T-helper 2 cell treated with Interferon-gamma antibody and Interleukin-4, amounts not matched to agents 5 μg/mL and 100 μg/mL, for 36 hours (primary cell): Measurements from ENCODE around the gene KLC3.
"Not testable (repeated sequence)": the region's sequence is repeated elsewhere in the genome, so short reads cannot be mapped to it uniquely, and the experiment has no call there.

ENCODE experiments used
- DNase-seq: peaks from one replicate; pipeline ENCODE4 v3.0.0; 2021; ENCODE audit warnings: low spot score
- H3K27ac Mint-ChIP-seq: one replicate; pipeline ENCODE4 v1.8.0; 2021; ENCODE audit warnings: mild to moderate bottlenecking, mixed read lengths
- H3K27me3 Mint-ChIP-seq: one replicate; pipeline ENCODE4 v1.8.0; 2021; ENCODE audit warnings: low read depth, mixed read lengths
- H3K36me3 Mint-ChIP-seq: one replicate; pipeline ENCODE4 v1.8.0; 2021; ENCODE audit warnings: low read depth, mixed read lengths
- H3K4me1 Mint-ChIP-seq: one replicate; pipeline ENCODE4 v1.8.0; 2021; ENCODE audit warnings: low read depth, mixed read lengths
- H3K4me3 Mint-ChIP-seq: one replicate; pipeline ENCODE4 v1.8.0; 2022; ENCODE audit warnings: mild to moderate bottlenecking, moderate library complexity, mixed read lengths
- H3K9me3 Mint-ChIP-seq: one replicate; pipeline ENCODE4 v1.8.0; 2021; ENCODE audit warnings: mixed read lengths

Gene KLC3

DNA sequence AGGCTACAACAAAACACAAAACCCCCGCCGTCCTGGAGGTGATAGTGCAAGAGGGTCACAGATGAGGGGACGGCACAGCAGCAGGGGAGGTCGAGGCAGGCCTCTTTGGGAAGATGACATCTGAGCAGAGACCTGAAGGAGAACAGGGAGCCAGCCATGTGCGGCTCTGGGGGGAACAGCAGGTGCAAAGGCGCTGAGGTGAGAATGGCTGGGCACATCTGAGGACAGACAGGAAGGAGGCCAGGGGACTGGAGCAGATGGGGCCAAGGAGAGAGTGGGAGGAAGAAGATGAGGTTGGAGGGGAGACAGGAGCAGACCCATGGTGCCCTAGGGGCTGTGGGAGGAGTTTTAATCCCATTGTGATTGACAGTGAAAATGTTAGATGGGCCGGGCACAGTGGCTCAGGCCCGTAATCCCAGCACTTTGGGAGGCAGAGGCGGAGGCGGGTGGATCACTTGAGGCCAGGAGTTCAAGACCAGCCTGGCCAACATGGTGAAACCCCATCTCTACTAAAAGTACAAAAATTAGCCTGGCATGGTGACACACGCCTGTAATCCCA is 16.1 kb upstream of the KLC3 start:
- Mint-ChIP-seq H3K9me3 (no peaks in the 10 kb centered on the region), H3K4me3 (no peak overlapping the region), H3K27ac (no peak overlapping the region), H3K4me1 (peaks cover 2% of the 10 kb centered on the region), H3K36me3 (no peaks in the 10 kb centered on the region), H3K27me3 (peaks cover 26% of the 10 kb centered on the region)
- no peak for DNase-seq

DNA sequence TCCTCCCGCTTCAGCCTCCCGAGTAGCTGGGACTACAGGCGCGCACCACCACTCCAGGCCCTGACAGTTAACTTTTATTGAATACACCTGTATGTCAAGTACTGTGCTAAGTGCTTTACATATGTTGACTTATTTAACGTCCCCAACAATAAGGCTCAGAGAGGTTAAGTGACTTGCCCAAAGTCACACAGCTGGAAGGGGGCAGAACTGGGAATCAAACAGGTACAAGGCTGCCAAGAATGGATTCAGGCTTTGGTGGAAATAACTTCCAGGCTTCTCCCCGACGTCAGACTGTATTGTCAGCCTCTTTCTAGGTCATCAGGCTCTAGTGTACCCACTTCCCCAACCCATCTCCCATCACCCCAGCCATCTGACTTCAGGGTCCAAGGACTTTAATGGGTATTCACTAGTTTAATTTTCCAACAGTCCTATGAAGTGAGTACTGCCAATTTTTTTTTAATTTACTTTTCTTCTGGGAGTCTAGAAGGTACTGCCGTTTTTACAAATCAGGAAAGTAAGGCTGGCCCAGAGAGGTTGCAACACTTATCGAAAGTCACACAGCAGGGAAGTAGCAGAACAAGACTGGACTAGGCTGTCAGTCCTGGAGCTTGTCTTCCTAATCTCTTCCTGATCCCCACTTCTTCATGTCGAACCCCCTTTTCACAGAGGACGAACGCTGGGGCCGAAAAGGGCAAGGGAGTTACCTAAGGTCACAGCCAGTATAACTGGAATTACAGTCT is 13.0 kb upstream of the KLC3 start:
- Mint-ChIP-seq H3K36me3 (no peaks in the 10 kb centered on the region), H3K4me3 (no peak overlapping the region), H3K27ac (no peak overlapping the region), H3K27me3 (peaks cover 16% of the 10 kb centered on the region), H3K9me3 (no peaks in the 10 kb centered on the region), H3K4me1 (peaks cover 2% of the 10 kb centered on the region)
- DNase-seq: no peak

DNA sequence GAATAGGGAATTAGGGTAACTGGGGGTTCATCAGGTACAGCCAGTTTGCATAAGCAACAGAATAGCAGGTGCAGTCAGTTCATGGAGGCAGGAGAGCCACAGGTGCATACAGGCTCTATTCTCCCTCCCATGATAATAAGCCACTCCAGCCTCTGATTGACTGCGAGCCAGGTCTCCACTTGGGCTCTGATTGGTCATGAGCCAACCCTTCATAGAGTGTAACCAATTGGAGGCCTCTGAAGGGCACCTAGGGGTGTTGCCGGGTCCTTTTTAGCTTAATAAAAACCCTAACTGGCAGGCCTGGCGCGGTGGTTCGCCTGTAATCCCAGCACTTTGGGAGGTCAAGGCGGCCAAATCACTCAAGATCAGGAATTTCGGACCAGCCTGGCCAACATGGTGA is 9.1 kb upstream of the KLC3 start:
- no peaks in the 10 kb centered on the region for H3K36me3 Mint-ChIP-seq
- H3K27me3 Mint-ChIP-seq: peaks cover under 1% of the 10 kb centered on the region
- DNase-seq: no peak
- H3K27ac Mint-ChIP-seq: no peak overlapping the region
- no peaks in the 10 kb centered on the region for H3K9me3 Mint-ChIP-seq
- peaks cover under 1% of the 10 kb centered on the region for H3K4me1 Mint-ChIP-seq
- H3K4me3 Mint-ChIP-seq: no peak overlapping the region

DNA sequence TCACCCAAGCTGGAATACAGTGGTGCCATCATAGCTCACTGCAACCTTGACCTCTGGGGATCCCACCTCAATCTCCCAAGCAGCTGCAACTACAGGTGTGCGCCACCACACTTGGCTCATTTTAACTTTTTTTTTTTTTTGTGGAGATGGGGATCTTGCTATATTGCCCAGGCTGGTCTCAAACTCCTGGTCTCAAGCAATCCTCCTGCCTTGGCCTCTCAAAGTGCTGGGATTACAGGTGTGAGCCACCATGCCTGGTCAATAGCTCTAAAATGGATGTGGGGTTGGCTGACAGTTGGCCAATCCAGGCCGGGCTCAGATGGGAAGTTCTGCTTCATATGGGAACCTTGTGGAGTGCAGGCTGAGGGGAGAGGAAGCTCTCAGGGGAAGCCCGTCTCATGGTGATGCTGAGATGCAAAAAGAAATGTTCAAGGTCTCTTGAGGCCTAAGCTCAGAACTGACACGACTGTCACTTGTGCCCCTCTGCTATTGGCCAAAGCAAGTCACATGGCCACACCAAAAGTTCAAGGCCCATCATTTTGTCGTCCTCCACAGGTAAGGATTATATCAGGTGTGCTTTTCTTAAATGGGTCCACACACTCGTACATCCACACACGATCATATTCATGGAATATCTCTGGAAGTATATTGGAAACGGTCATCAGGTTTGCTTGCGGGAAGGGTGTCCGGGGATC is 6.8 kb upstream of the KLC3 start:
- Mint-ChIP-seq H3K27me3 (peaks cover 7% of the 10 kb centered on the region), H3K27ac (no peak overlapping the region), H3K9me3 (no peaks in the 10 kb centered on the region), H3K4me1 (peaks cover 4% of the 10 kb centered on the region), H3K36me3 (no peaks in the 10 kb centered on the region), H3K4me3 (no peak overlapping the region)
- DNase-seq: no peak

DNA sequence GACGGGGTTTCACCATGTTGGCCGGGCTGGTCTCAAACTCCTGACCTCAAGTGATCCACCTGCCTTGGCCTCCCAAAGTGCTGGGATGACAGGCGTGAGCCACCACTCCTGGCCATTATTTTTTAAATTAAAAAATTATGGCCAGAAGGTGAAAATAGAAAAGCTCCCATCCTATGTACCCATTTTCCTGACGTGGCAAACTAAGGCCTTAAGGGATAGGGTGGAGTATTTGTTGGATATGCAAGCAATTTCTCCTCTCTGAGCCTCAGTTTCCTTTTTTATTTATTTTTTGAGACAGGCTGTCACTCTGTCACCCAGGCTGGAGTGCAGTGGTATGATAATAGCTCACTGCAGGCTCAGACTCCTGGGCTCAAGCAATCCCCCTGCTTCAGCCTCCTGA is 5.7 kb upstream of the KLC3 start:
- not testable (repeated sequence) for H3K9me3 Mint-ChIP-seq, H3K36me3 Mint-ChIP-seq, DNase-seq, H3K27ac Mint-ChIP-seq, H3K4me1 Mint-ChIP-seq, H3K27me3 Mint-ChIP-seq, H3K4me3 Mint-ChIP-seq

DNA sequence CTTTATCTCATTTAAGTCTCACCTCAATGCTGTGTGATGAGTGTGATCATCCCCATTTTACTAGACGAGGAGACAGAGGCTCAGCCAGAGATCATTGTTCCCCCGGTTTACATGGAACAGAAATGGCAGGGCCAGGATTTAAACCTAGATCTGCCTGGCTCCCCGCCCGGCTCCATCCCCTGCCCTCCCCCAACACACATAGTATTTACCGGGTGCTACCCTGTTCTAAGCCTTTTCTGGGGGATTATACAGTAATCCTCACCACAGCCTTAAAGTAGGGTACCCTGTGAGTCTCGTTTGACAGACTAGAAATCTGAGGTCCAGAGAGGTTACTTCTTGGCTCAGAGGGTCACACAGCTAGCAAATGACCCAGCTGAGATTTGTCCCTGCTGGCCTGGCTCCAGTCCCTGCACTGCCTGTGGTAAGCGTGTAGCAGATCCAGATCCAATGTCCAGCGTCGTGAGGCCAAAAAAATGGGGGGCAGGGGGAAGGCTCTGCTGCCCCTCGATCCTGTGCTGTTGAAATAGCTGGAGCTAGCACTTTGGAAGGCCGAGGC is 3.8 kb upstream of the KLC3 start:
- no peaks in the 10 kb centered on the region for H3K36me3 Mint-ChIP-seq
- no peak overlapping the region for H3K4me3 Mint-ChIP-seq
- H3K9me3 Mint-ChIP-seq: no peaks in the 10 kb centered on the region
- H3K27ac Mint-ChIP-seq: no peak overlapping the region
- peaks cover 7% of the 10 kb centered on the region for H3K4me1 Mint-ChIP-seq
- peaks cover 11% of the 10 kb centered on the region for H3K27me3 Mint-ChIP-seq
- no peak for DNase-seq

DNA sequence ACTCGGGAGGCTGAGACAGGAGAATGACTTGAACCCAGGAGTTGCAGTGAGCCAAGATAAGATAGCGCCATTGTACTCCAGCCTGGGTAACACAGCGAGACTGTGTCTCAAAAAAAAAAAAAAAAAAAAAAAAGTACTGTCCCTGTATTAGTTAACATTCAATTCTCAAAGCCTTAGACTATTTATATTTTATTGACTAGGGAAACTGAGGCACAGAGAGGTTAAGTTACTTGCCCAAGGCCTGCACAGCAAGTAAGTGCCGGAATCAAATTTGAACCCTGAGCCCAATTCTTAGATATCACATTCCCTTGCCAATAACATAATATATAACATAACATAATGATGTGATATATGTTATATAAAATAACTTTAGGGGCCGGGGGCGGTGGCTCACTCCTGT is 921 bp upstream of the KLC3 start:
- Mint-ChIP-seq H3K4me1 (peaks cover 7% of the 10 kb centered on the region), H3K27me3 (peaks cover 13% of the 10 kb centered on the region), H3K27ac (no peak overlapping the region), H3K4me3 (peak overlapping the region; percentile 55), H3K36me3 (no peaks in the 10 kb centered on the region), H3K9me3 (no peaks in the 10 kb centered on the region)
- no peak for DNase-seq

DNA sequence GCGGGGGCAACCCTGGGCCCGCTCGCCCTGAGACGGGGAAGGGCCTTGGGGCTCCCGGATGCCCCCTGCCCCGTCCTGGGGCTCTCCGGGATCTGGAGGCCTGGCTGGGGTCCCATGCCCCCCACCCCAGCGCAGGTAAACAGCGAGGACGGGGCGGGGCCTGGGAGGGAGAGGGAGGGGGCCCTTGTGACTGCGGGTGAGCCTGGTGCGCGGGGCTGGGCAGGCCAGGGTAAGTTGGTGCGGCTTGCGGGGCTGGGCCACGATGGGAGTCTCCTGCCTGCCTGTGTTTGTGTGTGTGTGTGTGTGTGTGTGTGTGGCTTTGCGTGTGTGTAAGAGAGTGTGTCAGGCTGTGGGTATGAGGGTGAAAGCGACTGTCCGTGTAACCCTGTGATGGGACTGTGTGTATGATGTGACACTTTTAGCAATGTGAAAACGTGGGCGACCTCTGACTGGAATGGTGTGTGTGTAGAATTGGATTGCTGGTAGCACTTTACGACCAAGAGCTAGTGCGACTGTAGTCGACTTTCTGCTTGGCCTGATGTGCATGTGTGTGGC is 426 bp downstream of the KLC3 start:
- peaks cover 13% of the 10 kb centered on the region for H3K27me3 Mint-ChIP-seq
- no peak overlapping the region for H3K27ac Mint-ChIP-seq
- H3K4me3 Mint-ChIP-seq: no peak overlapping the region
- H3K36me3 Mint-ChIP-seq: no peaks in the 10 kb centered on the region
- peaks cover 7% of the 10 kb centered on the region for H3K4me1 Mint-ChIP-seq
- H3K9me3 Mint-ChIP-seq: no peaks in the 10 kb centered on the region
- no peak for DNase-seq

DNA sequence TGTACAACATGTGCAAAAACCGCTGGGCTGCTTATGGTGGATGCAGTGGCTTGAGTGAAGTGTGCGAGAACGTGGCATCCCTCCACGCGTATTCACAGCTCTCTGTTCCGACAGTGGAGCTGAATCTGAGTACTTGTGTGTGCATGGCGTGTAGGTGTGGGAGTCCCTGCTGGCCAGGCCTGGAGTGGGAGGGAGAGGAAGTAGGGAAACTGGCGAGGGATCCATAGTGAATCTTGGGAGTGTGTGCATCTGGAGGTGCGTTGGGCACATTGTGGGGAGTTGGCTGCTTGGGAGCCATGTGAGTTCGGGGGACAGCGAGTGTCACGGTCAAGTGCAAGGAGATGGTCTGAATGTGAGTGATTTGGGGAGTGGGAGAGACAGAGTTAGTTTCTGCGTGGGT is 2.4 kb downstream of the KLC3 start:
- Mint-ChIP-seq H3K4me1 (peaks cover 7% of the 10 kb centered on the region), H3K27me3 (peaks cover 9% of the 10 kb centered on the region), H3K9me3 (no peaks in the 10 kb centered on the region), H3K27ac (no peak overlapping the region), H3K36me3 (no peaks in the 10 kb centered on the region), H3K4me3 (no peak overlapping the region)
- DNase-seq: no peak

DNA sequence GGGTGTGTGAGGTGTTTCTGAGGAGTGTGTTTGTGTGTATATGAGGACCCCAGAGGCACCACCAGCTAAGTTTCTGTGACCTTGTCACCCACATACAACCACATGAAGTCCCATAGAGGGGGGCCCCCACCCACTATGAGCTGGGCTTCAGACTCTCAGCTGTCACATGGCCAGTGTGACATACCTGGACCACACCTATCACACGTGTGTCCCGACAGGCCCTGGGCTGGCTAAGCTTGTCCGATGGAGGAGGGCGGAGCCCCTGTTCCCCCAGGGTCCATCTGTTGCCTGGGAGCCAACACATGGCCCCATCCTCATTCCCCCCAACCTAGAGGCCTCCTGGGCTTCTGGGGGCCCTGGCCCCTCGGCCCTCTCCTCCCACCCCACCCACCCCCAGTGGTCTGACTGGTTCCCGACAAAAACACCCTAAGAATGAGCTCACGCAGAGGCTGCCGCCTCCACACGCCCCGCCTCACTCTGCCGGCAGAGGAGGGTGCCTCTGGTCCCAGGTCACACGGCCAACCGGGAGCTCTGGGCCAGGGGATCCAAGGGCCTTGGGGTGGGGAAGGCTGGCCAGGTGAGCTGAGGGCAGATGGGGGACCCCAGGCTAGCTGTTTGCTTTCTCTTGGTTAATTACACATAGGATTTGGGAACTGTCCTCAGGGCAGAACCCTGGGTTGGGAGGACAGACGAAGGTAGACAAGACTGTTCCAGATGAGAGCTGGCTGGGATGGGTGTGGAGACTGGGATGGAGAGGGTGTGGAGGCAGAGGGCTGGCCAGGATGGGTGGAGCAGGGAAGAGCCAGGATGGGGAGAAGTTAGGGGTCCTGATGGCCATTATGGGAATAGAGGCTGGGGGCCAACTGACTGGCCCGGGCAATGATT is 4.3 kb downstream of the KLC3 start:
- DNase-seq: no peak
- Mint-ChIP-seq H3K4me3 (no peak overlapping the region), H3K27ac (no peak overlapping the region), H3K27me3 (peaks cover 6% of the 10 kb centered on the region), H3K9me3 (no peaks in the 10 kb centered on the region), H3K36me3 (no peaks in the 10 kb centered on the region), H3K4me1 (peaks cover 2% of the 10 kb centered on the region)

DNA sequence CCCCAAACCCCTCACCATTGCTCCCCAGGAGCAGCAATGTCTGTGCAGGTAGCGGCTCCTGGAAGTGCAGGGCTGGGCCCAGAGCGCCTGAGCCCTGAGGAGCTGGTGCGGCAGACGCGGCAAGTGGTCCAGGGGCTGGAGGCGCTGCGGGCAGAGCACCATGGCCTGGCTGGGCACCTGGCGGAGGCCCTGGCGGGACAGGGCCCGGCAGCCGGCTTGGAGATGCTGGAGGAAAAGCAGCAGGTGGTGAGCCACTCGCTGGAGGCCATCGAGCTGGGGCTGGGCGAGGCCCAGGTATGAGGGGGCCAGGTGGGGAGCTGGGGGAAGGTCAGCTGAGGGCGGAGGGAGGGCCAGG is 4.9 kb downstream of the KLC3 start:
- DNase-seq: no peak
- Mint-ChIP-seq H3K36me3 (no peaks in the 10 kb centered on the region), H3K9me3 (no peaks in the 10 kb centered on the region), H3K4me1 (no peaks in the 10 kb centered on the region), H3K27ac (no peak overlapping the region), H3K27me3 (peaks cover 2% of the 10 kb centered on the region), H3K4me3 (no peak overlapping the region)

DNA sequence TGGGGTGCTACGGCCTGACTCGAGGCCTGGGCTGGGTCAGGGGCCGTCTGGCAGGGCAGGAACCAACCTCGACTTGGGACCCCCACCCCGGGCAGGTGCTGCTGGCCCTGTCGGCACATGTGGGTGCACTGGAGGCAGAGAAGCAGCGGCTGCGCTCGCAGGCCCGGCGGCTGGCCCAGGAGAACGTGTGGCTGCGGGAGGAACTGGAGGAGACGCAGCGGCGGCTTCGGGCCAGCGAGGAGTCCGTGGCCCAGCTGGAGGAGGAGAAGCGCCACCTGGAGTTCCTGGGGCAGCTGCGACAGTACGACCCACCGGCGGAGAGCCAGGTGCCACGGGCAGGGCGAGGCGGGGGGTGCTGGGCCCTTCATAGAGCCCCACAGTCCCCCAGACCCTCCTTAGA is 5.9 kb downstream of the KLC3 start:
- no peaks in the 10 kb centered on the region for H3K9me3 Mint-ChIP-seq
- H3K4me1 Mint-ChIP-seq: no peaks in the 10 kb centered on the region
- H3K4me3 Mint-ChIP-seq: no peak overlapping the region
- H3K27me3 Mint-ChIP-seq: peaks cover 2% of the 10 kb centered on the region
- H3K36me3 Mint-ChIP-seq: peaks cover 3% of the 10 kb centered on the region
- no peak for DNase-seq
- H3K27ac Mint-ChIP-seq: no peak overlapping the region

DNA sequence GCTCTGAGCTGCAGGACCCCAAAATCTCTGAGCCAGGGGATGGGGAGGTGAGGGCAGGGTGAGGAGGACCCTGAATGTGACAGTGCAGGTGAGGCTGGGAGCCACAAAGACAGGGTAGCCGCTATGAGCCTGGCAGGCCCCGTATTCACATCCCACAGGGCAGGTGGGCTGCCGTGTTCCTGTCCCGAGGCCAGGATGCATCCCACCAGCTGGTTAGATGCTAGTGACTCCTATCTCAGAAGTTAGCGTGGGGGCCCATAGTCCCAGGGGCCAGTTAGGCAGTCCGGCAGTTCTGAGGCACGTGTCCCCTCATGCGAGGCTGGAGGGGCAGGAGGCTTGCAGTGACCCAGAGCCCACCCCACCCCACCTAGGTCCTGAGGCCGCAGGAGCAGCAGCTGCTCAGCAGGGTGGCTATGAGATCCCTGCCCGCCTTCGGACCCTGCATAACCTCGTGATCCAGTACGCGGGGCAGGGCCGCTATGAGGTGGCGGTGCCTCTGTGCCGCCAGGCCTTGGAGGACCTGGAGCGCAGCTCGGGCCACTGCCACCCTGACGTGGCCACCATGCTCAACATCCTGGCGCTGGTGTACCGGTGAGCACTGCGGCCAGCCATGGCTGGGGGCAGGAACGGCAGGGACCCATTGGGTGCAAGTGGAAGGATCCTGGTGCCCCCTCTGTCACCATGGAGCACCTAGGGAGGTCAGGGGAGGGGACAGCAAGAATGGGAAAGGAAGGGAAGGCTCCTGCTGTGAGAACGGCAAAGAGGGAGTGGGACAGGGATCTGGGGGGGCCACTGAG is 7.2 kb downstream of the KLC3 start:
- H3K27ac Mint-ChIP-seq: no peak overlapping the region
- DNase-seq: no peak
- no peaks in the 10 kb centered on the region for H3K9me3 Mint-ChIP-seq
- H3K27me3 Mint-ChIP-seq: peaks cover 2% of the 10 kb centered on the region
- H3K36me3 Mint-ChIP-seq: peaks cover 3% of the 10 kb centered on the region
- H3K4me3 Mint-ChIP-seq: no peak overlapping the region
- H3K4me1 Mint-ChIP-seq: no peaks in the 10 kb centered on the region
